Effector memory CD4-positive, alpha-beta T cell (primary cell): ENCODE data around the gene UNC5C.

Source experiments
- DNase-seq, 3 donors: peaks; one replicate each; pipeline ENCODE4 v3.0.0-alpha.2; 2020
- H3K27ac ChIP-seq: 2 replicates; pipeline ENCODE4 v1.7.0; 2013; ENCODE audit warnings: mild to moderate bottlenecking, low read length, moderate library complexity; ENCODE audit not compliant: insufficient read depth, poor library complexity, severe bottlenecking
- H3K27me3 ChIP-seq: replicated peaks from 2 replicates; pipeline ENCODE4 v1.7.0; 2013; ENCODE audit warnings: mild to moderate bottlenecking, low read length; ENCODE audit not compliant: insufficient read depth, control insufficient read depth, poor library complexity, severe bottlenecking
- H3K36me3 ChIP-seq: 2 replicates; pipeline ENCODE4 v1.7.0; 2013; ENCODE audit warnings: mild to moderate bottlenecking, low read length, moderate library complexity; ENCODE audit not compliant: control insufficient read depth, insufficient read depth
- H3K4me1 ChIP-seq: 2 replicates; pipeline ENCODE4 v1.7.0; 2013; ENCODE audit warnings: low read length, mild to moderate bottlenecking; ENCODE audit not compliant: control insufficient read depth, insufficient read depth, poor library complexity, severe bottlenecking
- H3K4me3 ChIP-seq: 2 replicates; pipeline ENCODE4 v1.7.0; 2013; ENCODE audit warnings: low read length, low read depth, mild to moderate bottlenecking; ENCODE audit not compliant: insufficient read depth, poor library complexity, severe bottlenecking
- H3K9me3 ChIP-seq: 2 replicates; pipeline ENCODE4 v1.7.0; 2013; ENCODE audit warnings: mild to moderate bottlenecking, low read length, moderate library complexity; ENCODE audit not compliant: control insufficient read depth
- total RNA-seq, 3 donors: gene quantifications; one replicate each; lab custom pipeline; 2026; lab: John Stamatoyannopoulos, UW

Gene UNC5C
- total RNA-seq: 0 reads per million in 3 donors

- Histone ChIP-seq H3K27me3 (peaks cover 12% of the 10 kb centered on the region), H3K36me3 (no peaks in the 10 kb centered on the region), H3K27ac (no peak within 1 kb of the TSS), H3K4me3 (peak within 1 kb of the TSS; percentile 25), H3K4me1 (no peaks in the 10 kb centered on the region), H3K9me3 (no peaks in the 10 kb centered on the region)
- DNase-seq: no peak
Observed at GRCh38 chr4:95548738-95549245, at the start of gene UNC5C. Gene UNC5C, minus strand, starts transcription at chr4:95548973.

- H3K4me1 ChIP-seq: no peaks in the 10 kb centered on the region
- H3K27me3 ChIP-seq: no peaks in the 10 kb centered on the region
- no peaks in the 10 kb centered on the region for H3K9me3 ChIP-seq
- H3K27ac ChIP-seq: no peak overlapping the region
- H3K36me3 ChIP-seq: no peaks in the 10 kb centered on the region
- no peak overlapping the region for H3K4me3 ChIP-seq
- no peak for DNase-seq
Observed at GRCh38 chr4:95596676-95597075, 47.9 kb upstream of the UNC5C start.

GRCh38 chr4:95594629-95595028 is 45.9 kb upstream of the UNC5C start:
- DNase-seq: no peak
- Histone ChIP-seq H3K27me3 (no peaks in the 10 kb centered on the region), H3K36me3 (no peaks in the 10 kb centered on the region), H3K9me3 (no peaks in the 10 kb centered on the region), H3K27ac (no peak overlapping the region), H3K4me1 (no peaks in the 10 kb centered on the region), H3K4me3 (no peak overlapping the region)

- Histone ChIP-seq H3K9me3 (no peaks in the 10 kb centered on the region), H3K27me3 (no peaks in the 10 kb centered on the region), H3K36me3 (no peaks in the 10 kb centered on the region), H3K4me1 (no peaks in the 10 kb centered on the region), H3K27ac (no peak overlapping the region), H3K4me3 (no peak overlapping the region)
- DNase-seq: no peak
Observed at GRCh38 chr4:95594013-95594412, 45.2 kb upstream of the UNC5C start.

GRCh38 chr4:95591278-95591677 is 42.5 kb upstream of the UNC5C start:
- Histone ChIP-seq H3K27me3 (no peaks in the 10 kb centered on the region), H3K4me3 (no peak overlapping the region)

GRCh38 chr4:95590615-95591014 is 41.8 kb upstream of the UNC5C start:
- no peaks in the 10 kb centered on the region for H3K27me3 ChIP-seq
- H3K9me3 ChIP-seq: no peaks in the 10 kb centered on the region
- no peaks in the 10 kb centered on the region for H3K4me1 ChIP-seq
- DNase-seq: no peak
- no peak overlapping the region for H3K4me3 ChIP-seq
- no peak overlapping the region for H3K27ac ChIP-seq
- no peaks in the 10 kb centered on the region for H3K36me3 ChIP-seq

More at GRCh38 chr4:95591278-95591677, 42.5 kb upstream of the UNC5C start:
- H3K27ac ChIP-seq: no peak overlapping the region
- no peaks in the 10 kb centered on the region for H3K36me3 ChIP-seq
- DNase-seq: no peak
- H3K9me3 ChIP-seq: no peaks in the 10 kb centered on the region
- no peaks in the 10 kb centered on the region for H3K4me1 ChIP-seq

- no peak overlapping the region for H3K27ac ChIP-seq
- no peaks in the 10 kb centered on the region for H3K36me3 ChIP-seq
- no peak for DNase-seq
- no peak overlapping the region for H3K4me3 ChIP-seq
- no peaks in the 10 kb centered on the region for H3K4me1 ChIP-seq
- H3K9me3 ChIP-seq: no peaks in the 10 kb centered on the region
- no peaks in the 10 kb centered on the region for H3K27me3 ChIP-seq
Observed at GRCh38 chr4:95585016-95585695, 36.4 kb upstream of the UNC5C start.

- Histone ChIP-seq H3K4me3 (no peak overlapping the region), H3K4me1 (no peaks in the 10 kb centered on the region), H3K9me3 (no peaks in the 10 kb centered on the region), H3K27me3 (no peaks in the 10 kb centered on the region), H3K27ac (no peak overlapping the region), H3K36me3 (no peaks in the 10 kb centered on the region)
- DNase-seq: no peak
Observed at GRCh38 chr4:95580226-95580625, 31.5 kb upstream of the UNC5C start.

- Histone ChIP-seq H3K4me3 (no peak overlapping the region), H3K27ac (no peak overlapping the region), H3K27me3 (no peaks in the 10 kb centered on the region), H3K36me3 (no peaks in the 10 kb centered on the region), H3K4me1 (no peaks in the 10 kb centered on the region), H3K9me3 (no peaks in the 10 kb centered on the region)
- DNase-seq: no peak
Observed at GRCh38 chr4:95572304-95572991, 23.7 kb upstream of the UNC5C start.

GRCh38 chr4:95571577-95571976 is 22.8 kb upstream of the UNC5C start:
- no peak overlapping the region for H3K4me3 ChIP-seq
- DNase-seq: no peak
- H3K9me3 ChIP-seq: no peaks in the 10 kb centered on the region
- no peaks in the 10 kb centered on the region for H3K36me3 ChIP-seq
- no peaks in the 10 kb centered on the region for H3K4me1 ChIP-seq
- no peak overlapping the region for H3K27ac ChIP-seq
- H3K27me3 ChIP-seq: no peaks in the 10 kb centered on the region
